ENCODE measurements around the gene GZF1. TPM values are rescaled to one million over a fixed set of nuclear protein-coding genes. Genes with fewer than 3 reads are reported as not detected.

Gene GZF1
- total RNA-seq, 2 donors from 2014 or later: 14.9 TPM

- Histone ChIP-seq H3K9me3 (no peaks in the 10 kb centered on the region), H3K4me1 (peaks cover 0 to 44% of the 10 kb centered on the region in 2 donors), H3K27ac (peak overlapping the region; percentile 99 to 100), H3K27me3 (no peaks in the 10 kb centered on the region), H3K4me3 (peak overlapping the region in 1 of 2 donors; percentile 96), H3K36me3 (peaks cover 19% of the 10 kb centered on the region)
- DNase-seq (ENCODE audit: low spot score): no peak
- no peak for TF ChIP-seq CTCF (IDR thresholded peaks at IDR 0.05)
Observed at GRCh38 chr20:23360531-23360930, 1.5 kb upstream of the GZF1 start.

GRCh38 chr20:23361119-23361475 lies 885 bp upstream of the GZF1 start:
- peak overlapping the region; percentile 86 to 96 for H3K4me3 ChIP-seq
- H3K4me1 ChIP-seq: peaks cover 0 to 49% of the 10 kb centered on the region in 2 donors
- H3K27ac ChIP-seq: peak overlapping the region; percentile 99 to 100
- H3K36me3 ChIP-seq: peaks cover 21% of the 10 kb centered on the region
- H3K27me3 ChIP-seq: no peaks in the 10 kb centered on the region
- TF ChIP-seq CTCF (IDR thresholded peaks at IDR 0.05): no peak
- H3K9me3 ChIP-seq: no peaks in the 10 kb centered on the region
- DNase-seq (ENCODE audit: low spot score): no peak

GRCh38 chr20:23362392-23363256 lies 642 bp downstream of the GZF1 start:
- no peak for TF ChIP-seq CTCF (IDR thresholded peaks at IDR 0.05)
- Histone ChIP-seq H3K9me3 (no peaks in the 10 kb centered on the region), H3K27me3 (no peaks in the 10 kb centered on the region), H3K27ac (peak overlapping the region; percentile 99 to 100), H3K4me1 (peaks cover 0 to 52% of the 10 kb centered on the region in 2 donors), H3K4me3 (peak overlapping the region; percentile 86 to 96), H3K36me3 (peaks cover 19% of the 10 kb centered on the region)
- no peak for DNase-seq (ENCODE audit: low spot score)

GRCh38 chr20:23363257-23363649 lies 1.3 kb downstream of the GZF1 start:
- Histone ChIP-seq H3K36me3 (peaks cover 19% of the 10 kb centered on the region), H3K9me3 (no peaks in the 10 kb centered on the region), H3K4me1 (peaks cover 0 to 58% of the 10 kb centered on the region in 2 donors), H3K4me3 (peak overlapping the region; percentile 86 to 96), H3K27ac (peak overlapping the region; percentile 99 to 100), H3K27me3 (no peaks in the 10 kb centered on the region)
- no peak for TF ChIP-seq CTCF (IDR thresholded peaks at IDR 0.05)
- DNase-seq (ENCODE audit: low spot score): no peak

- H3K4me3 ChIP-seq: no peak overlapping the region
- no peak for DNase-seq (ENCODE audit: low spot score)
- H3K4me1 ChIP-seq: peaks cover 0 to 52% of the 10 kb centered on the region in 2 donors
- H3K27me3 ChIP-seq: no peaks in the 10 kb centered on the region
- H3K36me3 ChIP-seq: peaks cover 40% of the 10 kb centered on the region
- H3K27ac ChIP-seq: no peak overlapping the region
- H3K9me3 ChIP-seq: no peaks in the 10 kb centered on the region
- TF ChIP-seq CTCF (IDR thresholded peaks at IDR 0.05): no peak
Observed at GRCh38 chr20:23365390-23366165, 3.6 kb downstream of the GZF1 start.

Data from right atrium auricular region (tissue), 2 donors.